22Rv1 (cell line): ENCODE data around the gene ELSPBP1.

Source experiments
- CTCF ChIP-seq: fragments of 450-650 bp; IDR thresholded peaks from 2 replicates; pipeline ENCODE4 v1.5.1; 2017; ENCODE audit warnings: mild to moderate bottlenecking
- ZFX ChIP-seq: fragments of 450-650 bp; IDR thresholded peaks from 2 replicates; pipeline ENCODE4 v1.6.1; 2017; ENCODE audit warnings: antibody characterized with exemption, borderline replicate concordance

- no peak for TF ChIP-seq CTCF
- TF ChIP-seq ZFX, result no peak
These were observed 35.6 kb downstream of the ELSPBP1 start for GRCh38 chr19:48030073-48030472.
